Lower leg skin (tissue), 4 donors: ENCODE data around the gene KRT39. TPM values are rescaled to one million over a fixed set of nuclear protein-coding genes. Genes with fewer than 3 reads are reported as not detected.

Experiments used
- DNase-seq, 2 donors: peaks; one replicate each; pipeline ENCODE4 v3.0.0-alpha.2; 2019; ENCODE audit warnings: low spot score in 2 of 2
- H3K4me3 ChIP-seq: fragments of 200-600 bp; sonication (generic); 2 replicates; pipeline ENCODE4 v1.5.1; 2017; ENCODE audit warnings: mild to moderate bottlenecking, low read depth; ENCODE audit not compliant: poor library complexity, severe bottlenecking
- CTCF ChIP-seq, 3 donors: fragments of 450-650 bp; IDR thresholded peaks; one replicate each; pipeline ENCODE4 v1.5.1; 2016; ENCODE audit warnings: antibody characterized with exemption in 3 of 3, mild to moderate bottlenecking in 3 of 3, moderate library complexity in 2 of 3
- POLR2A ChIP-seq, 2 donors: fragments of 450-650 bp; IDR thresholded peaks; one replicate each; pipeline ENCODE4 v1.6.1; 2016 to 2017; ENCODE audit warnings: antibody characterized with exemption in 2 of 2, mild to moderate bottlenecking in 1 of 2, moderate library complexity in 1 of 2
- WGBS, 2 donors: methylation state at CpG; one replicate each; pipeline ENCODE4 v1.1.5; 2018; 5-methylcytosine and 5-hydroxymethylcytosine counted together
- intact Hi-C: fragments of 100-400 bp; cut with DNase I; formaldehyde crosslinking; loops from one replicate; pipeline ENCODE4 v1.15.0; 2023; ENCODE audit warnings: low total_unique reads
- total RNA-seq, 4 donors: library from RNA; depleted of rRNA; stranded (reverse); fragments of >200 nt; gene quantifications; one replicate each; pipeline ENCODE4 v1.1.0, GENCODE V29; 2016

The KRT39 gene
- total RNA-seq, 4 donors from 2014 or later, result 0.51 to 8.8 TPM; not detected in 2

GRCh38 chr17:40909351-40909750, 57.4 kb downstream of the KRT39 start:
- TF ChIP-seq CTCF (IDR thresholded peaks at IDR 0.05), result peak in 1 of 3 donors; percentile 84
- TF ChIP-seq POLR2A (IDR thresholded peaks at IDR 0.05), result no peak
- peak; percentile 86 to 94 for DNase-seq
- H3K4me3 ChIP-seq, result no peak overlapping the region
- 0 to 1% methylated on average over 5 of the region's 5 CpGs for WGBS, 2 donors
- intact Hi-C loops, result loop anchor here (5.0 to 10.0 kb wide), 3 partner anchors 105 to 638 kb away; no protein-coding TSS in a partner anchor

Other genes with a start within 250 kb of the KRT39 start
- 100 to 1,000 TPM in 1 of 4 donors, under 1 TPM in 1, not detected in 2; 0.59 to 111 TPM for gene KRT25, start 211.6 kb downstream of the KRT39 start, total RNA-seq
- 1 to 10 TPM in 1 of 4 donors, not detected in 3; 9.2 TPM for gene KRT26, start 194.7 kb downstream of the KRT39 start, total RNA-seq
- gene KRT27, start 184.4 kb downstream of the KRT39 start, total RNA-seq, result 10 to 100 TPM in 1 of 4 donors, 1 to 10 TPM in 1, under 1 TPM in 1, not detected in 1; 0.52 to 69.8 (median 1.3) TPM
- 1 to 10 TPM in 1 of 4 donors, not detected in 3; 6.0 TPM for gene KRT28, start 167.0 kb downstream of the KRT39 start, total RNA-seq
- 1,000 to 10,000 TPM; 4,878 to 8,317 (median 6,442) TPM for gene KRT10, start 144.3 kb downstream of the KRT39 start, total RNA-seq
- not detected for gene KRT12, start 99.7 kb downstream of the KRT39 start, total RNA-seq
- gene KRT20, start 81.7 kb downstream of the KRT39 start, total RNA-seq, result under 1 TPM in 1 of 4 donors, not detected in 3; 0.12 TPM
- 100 to 1,000 TPM; 302 to 577 (median 454) TPM for gene KRT23, start 29.3 kb downstream of the KRT39 start, total RNA-seq
- gene KRT40, start 17.4 kb upstream of the KRT39 start, total RNA-seq, result 10 to 100 TPM in 1 of 4 donors, not detected in 3; 12.3 TPM
- 10 to 100 TPM in 1 of 4 donors, not detected in 3; 11.6 TPM for gene KRTAP3-3, start 27.2 kb upstream of the KRT39 start, total RNA-seq
- 10 to 100 TPM in 1 of 4 donors, not detected in 3; 84.1 TPM for gene KRTAP3-2, start 33.0 kb upstream of the KRT39 start, total RNA-seq
- 10 to 100 TPM in 1 of 4 donors, 1 to 10 TPM in 1, not detected in 2; 4.0 to 83.2 TPM for gene KRTAP3-1, start 42.2 kb upstream of the KRT39 start, total RNA-seq
- 100 to 1,000 TPM in 1 of 4 donors, 10 to 100 TPM in 1, under 1 TPM in 1, not detected in 1; 0.22 to 168 (median 10.9) TPM for gene KRTAP1-5, start 60.3 kb upstream of the KRT39 start, total RNA-seq
- 1 to 10 TPM in 1 of 4 donors, not detected in 3; 4.2 TPM for gene KRTAP1-4, start 63.2 kb upstream of the KRT39 start, total RNA-seq
- 100 to 1,000 TPM in 1 of 4 donors, 1 to 10 TPM in 1, not detected in 2; 1.6 to 107 TPM for gene KRTAP1-3, start 67.9 kb upstream of the KRT39 start, total RNA-seq
- 100 to 1,000 TPM in 1 of 4 donors, 1 to 10 TPM in 1, under 1 TPM in 1, not detected in 1; 0.32 to 195 (median 5.1) TPM for gene KRTAP1-1, start 74.5 kb upstream of the KRT39 start, total RNA-seq
- gene KRTAP2-1, start 80.4 kb upstream of the KRT39 start, total RNA-seq, result 10 to 100 TPM in 1 of 4 donors, 1 to 10 TPM in 1, not detected in 2; 7.0 to 83.9 TPM
- 10 to 100 TPM in 1 of 4 donors, 1 to 10 TPM in 1, not detected in 2; 3.6 to 58.7 TPM for gene KRTAP2-2, start 88.3 kb upstream of the KRT39 start, total RNA-seq
- gene KRTAP2-3, start 93.2 kb upstream of the KRT39 start, total RNA-seq, result 10 to 100 TPM in 1 of 4 donors, 1 to 10 TPM in 1, not detected in 2; 3.9 to 12.8 TPM
- gene KRTAP2-4, start 98.9 kb upstream of the KRT39 start, total RNA-seq, result 10 to 100 TPM in 1 of 4 donors, not detected in 3; 61.4 TPM
- 10 to 100 TPM in 1 of 4 donors, 1 to 10 TPM in 1, under 1 TPM in 1, not detected in 1; 0.54 to 73.1 (median 2.4) TPM for gene KRTAP4-7, start 117.2 kb upstream of the KRT39 start, total RNA-seq
- 10 to 100 TPM in 1 of 4 donors, not detected in 3; 27.3 TPM for gene KRTAP4-8, start 131.2 kb upstream of the KRT39 start, total RNA-seq
- gene KRTAP4-16, start 135.3 kb upstream of the KRT39 start, total RNA-seq, result not detected
- gene KRTAP4-9, start 138.4 kb upstream of the KRT39 start, total RNA-seq, result 10 to 100 TPM in 1 of 4 donors, 1 to 10 TPM in 1, under 1 TPM in 1, not detected in 1; 0.44 to 73.5 (median 2.6) TPM
- gene KRTAP4-11, start 151.4 kb upstream of the KRT39 start, total RNA-seq, result 10 to 100 TPM in 1 of 4 donors, under 1 TPM in 1, not detected in 2; 0.89 to 20.6 TPM
- gene KRTAP4-12, start 157.2 kb upstream of the KRT39 start, total RNA-seq, result 10 to 100 TPM in 1 of 4 donors, not detected in 3; 57.0 TPM
- gene KRTAP4-6, start 173.6 kb upstream of the KRT39 start, total RNA-seq, result 10 to 100 TPM in 1 of 4 donors, under 1 TPM in 1, not detected in 2; 0.25 to 54.3 TPM
- gene KRTAP4-5, start 182.9 kb upstream of the KRT39 start, total RNA-seq, result 10 to 100 TPM in 1 of 4 donors, under 1 TPM in 1, not detected in 2; 0.34 to 14.9 TPM
- gene KRTAP4-4, start 193.8 kb upstream of the KRT39 start, total RNA-seq, result 100 to 1,000 TPM in 1 of 4 donors, under 1 TPM in 1, not detected in 2; 0.84 to 102 TPM
- 10 to 100 TPM in 1 of 4 donors, 1 to 10 TPM in 1, not detected in 2; 1.2 to 54.0 TPM for gene KRTAP4-3, start 201.3 kb upstream of the KRT39 start, total RNA-seq
- 10 to 100 TPM in 1 of 4 donors, 1 to 10 TPM in 1, not detected in 2; 5.0 to 75.4 TPM for gene KRTAP4-2, start 211.3 kb upstream of the KRT39 start, total RNA-seq
- gene KRTAP4-1, start 218.0 kb upstream of the KRT39 start, total RNA-seq, result 10 to 100 TPM in 1 of 4 donors, 1 to 10 TPM in 1, not detected in 2; 2.1 to 66.2 TPM
- gene KRTAP9-1, start 222.9 kb upstream of the KRT39 start, total RNA-seq, result under 1 TPM in 1 of 4 donors, not detected in 3; 0.91 TPM